ENCODE data around the gene CWH43. TPM values are rescaled to one million over a fixed set of nuclear protein-coding genes. Genes with fewer than 3 reads are reported as not detected.
"Not testable (repeated sequence)": the region's sequence is repeated elsewhere in the genome, so short reads cannot be mapped to it uniquely, and the experiment has no call there.

The CWH43 gene
- polyA plus RNA-seq, 1 of the 3 experiments (the other 2 are of a cell fraction), result not detected

DNA sequence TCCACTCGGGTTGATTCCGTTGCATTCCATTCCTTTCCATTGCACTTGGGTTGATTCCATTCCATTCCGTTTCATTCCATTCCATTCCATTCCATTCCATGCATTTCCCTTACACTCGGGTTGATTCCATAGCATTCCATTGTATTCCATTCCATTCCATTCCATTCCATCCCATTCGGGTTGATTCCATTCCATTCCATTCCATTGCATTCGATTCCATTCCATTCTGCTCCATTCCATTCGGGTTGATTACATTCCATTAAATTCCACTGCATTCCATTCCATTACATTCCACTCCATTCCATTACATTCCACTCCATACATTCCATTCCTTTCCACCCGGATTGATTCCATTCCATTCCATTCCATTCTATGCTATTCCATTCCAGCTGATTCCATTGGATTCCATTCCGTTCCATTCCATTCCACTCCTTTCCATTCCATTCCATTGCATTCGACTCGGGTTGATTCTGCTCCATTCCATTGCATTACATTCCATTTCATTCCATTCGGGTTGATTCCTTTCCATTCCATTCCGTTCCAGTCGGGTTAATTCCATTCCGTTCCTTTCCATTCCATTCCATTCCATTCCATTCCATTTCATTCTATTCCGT lies 113.9 kb downstream of the CWH43 start:
- H2AFZ ChIP-seq (ENCODE audit: low read depth); H3K79me2 ChIP-seq (ENCODE audit: insufficient read depth); DNase-seq; H3F3A ChIP-seq (replicated peaks; ENCODE audit: insufficient read depth); CTCF ChIA-PET; POLR2A ChIA-PET; H3K9me3 ChIP-seq; H3K27me3 ChIP-seq (ENCODE audit: insufficient read depth); H3K9ac ChIP-seq; H4K20me1 ChIP-seq (ENCODE audit: insufficient read depth); H3K27ac ChIP-seq (ENCODE audit: low read depth in 2 of 2, low read length in 1 of 2); H3K9me2 ChIP-seq; H3K4me1 ChIP-seq (ENCODE audit: control insufficient read depth in 1 of 2, insufficient read depth in 2 of 2, low read depth in 1 of 2, low read length in 1 of 2); H3K36me3 ChIP-seq (replicated peaks in 1 of 2; ENCODE audit: control insufficient read depth in 1 of 2, insufficient read depth in 2 of 2, low read length in 1 of 2); H3K4me3 ChIP-seq (ENCODE audit: low read depth in 2 of 2, low read length in 1 of 2); H3K4me2 ChIP-seq: not testable (repeated sequence)
- 4% methylated on average over 16 of the region's 16 CpGs for WGBS (ENCODE audit: low lambda C conversion rate)

GRCh38 chr4:49102344-49102898 lies 116.3 kb downstream of the CWH43 start:
- DNase-seq; H3K27me3 ChIP-seq (ENCODE audit: insufficient read depth); H4K20me1 ChIP-seq (ENCODE audit: insufficient read depth); H3K4me1 ChIP-seq (ENCODE audit: control insufficient read depth in 1 of 2, insufficient read depth in 2 of 2, low read depth in 1 of 2, low read length in 1 of 2); H3K36me3 ChIP-seq (replicated peaks in 1 of 2; ENCODE audit: control insufficient read depth in 1 of 2, insufficient read depth in 2 of 2, low read length in 1 of 2); H3K27ac ChIP-seq (ENCODE audit: low read depth in 2 of 2, low read length in 1 of 2); H3F3A ChIP-seq (replicated peaks; ENCODE audit: insufficient read depth); CTCF ChIA-PET; H3K9me2 ChIP-seq; H3K4me2 ChIP-seq; H3K4me3 ChIP-seq (ENCODE audit: low read depth in 2 of 2, low read length in 1 of 2); POLR2A ChIA-PET; H2AFZ ChIP-seq (ENCODE audit: low read depth); H3K79me2 ChIP-seq (ENCODE audit: insufficient read depth); H3K9ac ChIP-seq; H3K9me3 ChIP-seq: not testable (repeated sequence)
- WGBS (ENCODE audit: low lambda C conversion rate), result 1% methylated on average over 9 of the region's 9 CpGs

DNA sequence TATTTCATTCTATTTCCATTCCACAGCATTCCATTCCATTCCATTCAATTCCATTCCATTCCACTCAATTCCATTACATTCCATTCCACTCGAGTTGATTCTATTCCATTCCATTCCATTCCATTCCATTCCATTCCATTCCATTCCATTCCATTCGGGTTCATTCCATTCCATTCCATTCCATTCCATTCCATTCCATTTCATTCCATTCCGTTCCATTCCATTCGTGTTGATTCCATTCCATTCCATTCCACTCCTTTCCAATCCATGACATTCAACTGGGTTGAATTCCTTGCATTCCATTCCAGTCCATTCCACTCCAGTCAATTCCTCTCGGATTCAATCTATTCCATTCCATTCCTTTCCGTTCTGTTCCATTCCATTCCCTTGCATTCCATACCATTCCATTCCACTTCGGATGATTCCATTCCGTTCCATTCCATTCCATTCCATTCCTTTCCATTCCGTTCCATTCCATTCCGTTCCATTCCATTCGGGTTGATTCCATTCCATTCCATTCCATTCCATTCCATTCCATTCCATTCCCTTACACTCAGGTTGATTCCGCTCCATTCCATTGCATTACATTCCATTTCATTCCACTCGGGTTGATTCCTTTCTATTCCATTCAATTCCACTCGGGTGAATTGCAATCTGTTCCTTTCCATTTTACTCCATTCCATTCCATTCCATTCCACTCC lies 117.5 kb downstream of the CWH43 start:
- H3K9me3 ChIP-seq; CTCF ChIA-PET; H3F3A ChIP-seq (replicated peaks; ENCODE audit: insufficient read depth); H3K4me2 ChIP-seq; H3K36me3 ChIP-seq (replicated peaks in 1 of 2; ENCODE audit: control insufficient read depth in 1 of 2, insufficient read depth in 2 of 2, low read length in 1 of 2); H3K4me3 ChIP-seq (ENCODE audit: low read depth in 2 of 2, low read length in 1 of 2); H3K27ac ChIP-seq (ENCODE audit: low read depth in 2 of 2, low read length in 1 of 2); H3K27me3 ChIP-seq (ENCODE audit: insufficient read depth); POLR2A ChIA-PET; H3K9me2 ChIP-seq; H2AFZ ChIP-seq (ENCODE audit: low read depth); H3K4me1 ChIP-seq (ENCODE audit: control insufficient read depth in 1 of 2, insufficient read depth in 2 of 2, low read depth in 1 of 2, low read length in 1 of 2); DNase-seq; H3K9ac ChIP-seq; H4K20me1 ChIP-seq (ENCODE audit: insufficient read depth); H3K79me2 ChIP-seq (ENCODE audit: insufficient read depth): not testable (repeated sequence)
- 3% methylated on average over 14 of the region's 14 CpGs for WGBS (ENCODE audit: low lambda C conversion rate)

DNA sequence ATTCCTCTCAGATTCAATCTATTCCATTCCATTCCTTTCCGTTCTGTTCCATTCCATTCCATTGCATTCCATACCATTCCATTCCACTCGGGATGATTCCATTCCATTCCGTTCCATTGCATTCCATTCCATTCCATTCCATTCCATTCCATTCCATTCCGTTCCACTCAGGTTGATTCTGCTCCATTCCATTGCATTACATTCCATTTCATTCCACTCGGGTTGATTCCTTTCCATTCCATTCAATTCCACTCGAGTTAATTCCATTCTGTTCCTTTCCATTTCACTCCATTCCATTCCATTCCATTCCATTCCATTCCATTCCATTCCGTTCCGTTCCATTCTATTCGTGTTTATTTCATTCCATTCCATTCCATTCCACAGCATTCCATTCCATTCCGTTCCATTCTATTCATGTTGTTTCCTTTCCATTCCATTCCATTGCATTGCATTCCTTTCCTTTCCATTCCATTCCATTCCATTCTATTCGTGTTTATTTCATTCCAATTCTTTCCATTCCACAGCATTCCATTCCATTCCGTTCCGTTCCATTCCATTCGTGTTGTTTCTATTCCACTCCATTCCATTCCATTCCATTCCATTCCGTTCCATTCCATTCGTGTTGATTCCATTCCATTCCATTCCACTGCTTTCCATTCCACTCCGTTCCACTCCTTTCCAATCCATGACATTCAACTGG lies 118.3 kb downstream of the CWH43 start:
- H3K4me3 ChIP-seq (ENCODE audit: low read depth in 2 of 2, low read length in 1 of 2); H3K9me2 ChIP-seq; H3K79me2 ChIP-seq (ENCODE audit: insufficient read depth); POLR2A ChIA-PET; H3K9me3 ChIP-seq; H4K20me1 ChIP-seq (ENCODE audit: insufficient read depth); H3K4me1 ChIP-seq (ENCODE audit: control insufficient read depth in 1 of 2, insufficient read depth in 2 of 2, low read depth in 1 of 2, low read length in 1 of 2); H3K36me3 ChIP-seq (replicated peaks in 1 of 2; ENCODE audit: control insufficient read depth in 1 of 2, insufficient read depth in 2 of 2, low read length in 1 of 2); DNase-seq; H3F3A ChIP-seq (replicated peaks; ENCODE audit: insufficient read depth); H3K27ac ChIP-seq (ENCODE audit: low read depth in 2 of 2, low read length in 1 of 2); CTCF ChIA-PET; H3K9ac ChIP-seq; H3K4me2 ChIP-seq; H2AFZ ChIP-seq (ENCODE audit: low read depth); H3K27me3 ChIP-seq (ENCODE audit: insufficient read depth): not testable (repeated sequence)
- WGBS (ENCODE audit: low lambda C conversion rate), result 3% methylated on average over 17 of the region's 17 CpGs

DNA sequence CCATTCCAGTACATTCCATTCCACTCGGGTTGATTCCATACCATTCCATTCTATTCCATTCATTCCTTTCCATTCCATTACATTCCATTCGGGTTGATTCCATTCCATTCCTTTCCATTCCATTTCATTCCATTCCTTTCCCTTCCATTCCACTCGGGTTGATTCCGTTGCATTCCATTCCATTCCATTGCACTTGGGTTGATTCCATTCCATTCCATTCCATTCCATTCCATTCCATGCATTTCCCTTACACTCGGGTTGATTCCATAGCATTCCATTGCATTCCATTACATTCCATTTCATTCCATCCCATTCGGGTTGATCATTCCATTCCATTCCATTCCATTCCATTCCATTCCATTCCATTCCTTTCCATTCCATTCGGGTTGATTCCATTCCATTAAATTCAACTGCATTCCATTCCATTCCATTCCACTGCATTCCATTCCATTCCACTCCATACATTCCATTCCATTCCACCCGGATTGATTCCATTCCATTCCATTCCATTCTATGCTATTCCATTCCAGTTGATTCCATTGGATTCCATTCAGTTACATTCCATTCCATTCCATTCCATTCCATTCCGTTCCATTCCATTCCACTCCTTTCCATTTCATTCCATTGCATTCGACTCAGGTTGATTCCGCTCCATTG lies 119.3 kb downstream of the CWH43 start:
- H3K9me3 ChIP-seq; H2AFZ ChIP-seq (ENCODE audit: low read depth); CTCF ChIA-PET; H3K9me2 ChIP-seq; H3K9ac ChIP-seq; DNase-seq; H3K4me2 ChIP-seq; H3K27ac ChIP-seq (ENCODE audit: low read depth in 2 of 2, low read length in 1 of 2); H3F3A ChIP-seq (replicated peaks; ENCODE audit: insufficient read depth); H3K4me3 ChIP-seq (ENCODE audit: low read depth in 2 of 2, low read length in 1 of 2); POLR2A ChIA-PET; H3K36me3 ChIP-seq (replicated peaks in 1 of 2; ENCODE audit: control insufficient read depth in 1 of 2, insufficient read depth in 2 of 2, low read length in 1 of 2); H3K79me2 ChIP-seq (ENCODE audit: insufficient read depth); H3K27me3 ChIP-seq (ENCODE audit: insufficient read depth); H3K4me1 ChIP-seq (ENCODE audit: control insufficient read depth in 1 of 2, insufficient read depth in 2 of 2, low read depth in 1 of 2, low read length in 1 of 2); H4K20me1 ChIP-seq (ENCODE audit: insufficient read depth): not testable (repeated sequence)
- WGBS (ENCODE audit: low lambda C conversion rate), result 3% methylated on average over 11 of the region's 11 CpGs

- DNase-seq; H3K9me2 ChIP-seq; H3K9ac ChIP-seq; H3K36me3 ChIP-seq (replicated peaks in 1 of 2; ENCODE audit: control insufficient read depth in 1 of 2, insufficient read depth in 2 of 2, low read length in 1 of 2); H3K4me3 ChIP-seq (ENCODE audit: low read depth in 2 of 2, low read length in 1 of 2); H3K9me3 ChIP-seq; H3K4me1 ChIP-seq (ENCODE audit: control insufficient read depth in 1 of 2, insufficient read depth in 2 of 2, low read depth in 1 of 2, low read length in 1 of 2); H2AFZ ChIP-seq (ENCODE audit: low read depth); H3K4me2 ChIP-seq; H3K27me3 ChIP-seq (ENCODE audit: insufficient read depth); H3K27ac ChIP-seq (ENCODE audit: low read depth in 2 of 2, low read length in 1 of 2); H3F3A ChIP-seq (replicated peaks; ENCODE audit: insufficient read depth); CTCF ChIA-PET; H4K20me1 ChIP-seq (ENCODE audit: insufficient read depth); POLR2A ChIA-PET; H3K79me2 ChIP-seq (ENCODE audit: insufficient read depth): not testable (repeated sequence)
- 1% methylated on average over 6 of the region's 6 CpGs for WGBS (ENCODE audit: low lambda C conversion rate)
Measured at GRCh38 chr4:49107262-49107661, 121.2 kb downstream of the CWH43 start.
